ENCODE data around the gene MSRB1.
A peak's percentile ranks its signal among the peaks of the same experiment; 100 is the strongest.

Gene MSRB1

GRCh38 chr16:1942810-1943726 is at the start of gene MSRB1:
MSRB1 (minus strand) TSS chr16:1943199; CDS start chr16:1943156, 43 bp downstream.
- peak; percentile 100 for DNase-seq

- no peak for DNase-seq
Measured at GRCh38 chr16:1991948-1992703, 49.1 kb upstream of the MSRB1 start.

- no peak for DNase-seq
Measured at GRCh38 chr16:1991588-1991947, 48.6 kb upstream of the MSRB1 start.

GRCh38 chr16:1991135-1991551 is 48.1 kb upstream of the MSRB1 start:
- DNase-seq: no peak

GRCh38 chr16:1990351-1991134 is 47.5 kb upstream of the MSRB1 start:
- peak; percentile 46 for DNase-seq

- DNase-seq: no peak
Measured at GRCh38 chr16:1990101-1990350, 47.0 kb upstream of the MSRB1 start.

GRCh38 chr16:1989209-1990100 is 46.5 kb upstream of the MSRB1 start, which contains the start of gene SYNGR3:
SYNGR3 (plus strand) TSS chr16:1989970; CDS start chr16:1990103, 133 bp downstream.
- no peak for DNase-seq

- DNase-seq: no peak
Measured at GRCh38 chr16:1987198-1987597, 44.2 kb upstream of the MSRB1 start.

- no peak for DNase-seq
Measured at GRCh38 chr16:1985466-1986150, 42.6 kb upstream of the MSRB1 start.

GRCh38 chr16:1984347-1985225 is 41.6 kb upstream of the MSRB1 start:
- DNase-seq: no peak

GRCh38 chr16:1983544-1984346 is 40.7 kb upstream of the MSRB1 start, which contains the start of gene GFER:
GFER (plus strand) TSS chr16:1984193; CDS start chr16:1984219, 26 bp downstream.
- DNase-seq: peak; percentile 80

GRCh38 chr16:1982991-1983543 is 40.1 kb upstream of the MSRB1 start:
- no peak for DNase-seq

- no peak for DNase-seq
Measured at GRCh38 chr16:1982013-1982433, 39.0 kb upstream of the MSRB1 start.

- DNase-seq: no peak
Measured at GRCh38 chr16:1981398-1981836, 38.4 kb upstream of the MSRB1 start, which contains the start of gene NOXO1. NOXO1 (minus strand) TSS chr16:1981469; CDS start chr16:1981179, 290 bp downstream.

- no peak for DNase-seq
Measured at GRCh38 chr16:1980770-1981087, 37.7 kb upstream of the MSRB1 start.

GRCh38 chr16:1980030-1980769 is 37.2 kb upstream of the MSRB1 start:
- peak; percentile 15 for DNase-seq

- peak; percentile 18 for DNase-seq
Measured at GRCh38 chr16:1979271-1980029, 36.5 kb upstream of the MSRB1 start.

Measured in NCI-H2171 (cell line).